ENCODE data around the gene ARHGEF7. TPM values are rescaled to one million over a fixed set of nuclear protein-coding genes. Genes with fewer than 3 reads are reported as not detected.

The ARHGEF7 gene
- total RNA-seq, 2 donors from 2014 or later, result 49.5 to 53.5 TPM

DNA sequence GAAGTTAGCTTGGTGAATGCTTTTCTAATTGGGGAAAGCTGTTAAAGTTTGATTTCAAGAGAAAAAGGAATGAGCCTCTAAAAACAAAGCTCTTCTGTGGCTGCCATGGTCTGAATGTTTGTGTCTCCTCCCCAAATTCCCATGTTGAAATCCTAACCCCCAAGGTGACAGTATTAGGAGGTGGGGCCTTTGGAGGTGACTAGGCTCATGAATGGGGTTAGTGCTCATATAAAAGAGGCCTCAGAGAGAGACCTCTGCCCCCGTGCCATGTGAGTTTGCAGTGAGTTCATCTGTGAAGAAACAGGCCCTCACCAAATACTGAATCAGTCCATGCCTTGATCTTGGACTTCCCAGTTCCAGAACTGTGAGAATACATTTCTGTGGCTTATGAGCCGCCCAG is 56.5 kb downstream of the ARHGEF7 start:
- H3K4me3 Mint-ChIP-seq, result no peak overlapping the region
- TF ChIP-seq, protein P1, sequence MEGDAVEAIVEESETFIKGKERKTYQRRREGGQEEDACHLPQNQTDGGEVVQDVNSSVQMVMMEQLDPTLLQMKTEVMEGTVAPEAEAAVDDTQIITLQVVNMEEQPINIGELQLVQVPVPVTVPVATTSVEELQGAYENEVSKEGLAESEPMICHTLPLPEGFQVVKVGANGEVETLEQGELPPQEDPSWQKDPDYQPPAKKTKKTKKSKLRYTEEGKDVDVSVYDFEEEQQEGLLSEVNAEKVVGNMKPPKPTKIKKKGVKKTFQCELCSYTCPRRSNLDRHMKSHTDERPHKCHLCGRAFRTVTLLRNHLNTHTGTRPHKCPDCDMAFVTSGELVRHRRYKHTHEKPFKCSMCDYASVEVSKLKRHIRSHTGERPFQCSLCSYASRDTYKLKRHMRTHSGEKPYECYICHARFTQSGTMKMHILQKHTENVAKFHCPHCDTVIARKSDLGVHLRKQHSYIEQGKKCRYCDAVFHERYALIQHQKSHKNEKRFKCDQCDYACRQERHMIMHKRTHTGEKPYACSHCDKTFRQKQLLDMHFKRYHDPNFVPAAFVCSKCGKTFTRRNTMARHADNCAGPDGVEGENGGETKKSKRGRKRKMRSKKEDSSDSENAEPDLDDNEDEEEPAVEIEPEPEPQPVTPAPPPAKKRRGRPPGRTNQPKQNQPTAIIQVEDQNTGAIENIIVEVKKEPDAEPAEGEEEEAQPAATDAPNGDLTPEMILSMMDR (conservative IDR thresholded peaks at IDR 0.05), result no peak
- no peaks in the 10 kb centered on the region for H3K27me3 ChIP-seq (ENCODE audit: control insufficient read depth, insufficient read depth, low read length, poor library complexity, severe bottlenecking)
- H3K4me1 Mint-ChIP-seq, result peaks cover 2% of the 10 kb centered on the region
- H3K27ac Mint-ChIP-seq, result no peak overlapping the region
- H3K9me3 Mint-ChIP-seq, result peaks cover 7% of the 10 kb centered on the region
- H3K36me3 ChIP-seq (ENCODE audit: control insufficient read depth, insufficient read depth, low read length), result peaks cover 39% of the 10 kb centered on the region
- no peaks in the 10 kb centered on the region for H3K4me1 ChIP-seq (ENCODE audit: control insufficient read depth, insufficient read depth, low read length)
- no peak for DNase-seq
- peaks cover 33% of the 10 kb centered on the region for H3K36me3 Mint-ChIP-seq (ENCODE audit: low read depth)
- WGBS, 2 experiments (ENCODE audit: insufficient coverage in 1 of 2, insufficient read length in 1 of 2), result 91 to 95% methylated on average over 2 of the region's 2 CpGs
- H3K27ac ChIP-seq (ENCODE audit: low read depth, low read length), result no peak overlapping the region
- no peaks in the 10 kb centered on the region for H3K9me3 ChIP-seq (ENCODE audit: control insufficient read depth, low read length)
- H3K4me3 ChIP-seq (ENCODE audit: low read length), result no peak overlapping the region
- no peak overlapping the region for H3K9ac ChIP-seq (ENCODE audit: extremely low read depth, low read length, poor library complexity, severe bottlenecking)
- H3K27me3 Mint-ChIP-seq (ENCODE audit: insufficient read depth), result no peaks in the 10 kb centered on the region

DNA sequence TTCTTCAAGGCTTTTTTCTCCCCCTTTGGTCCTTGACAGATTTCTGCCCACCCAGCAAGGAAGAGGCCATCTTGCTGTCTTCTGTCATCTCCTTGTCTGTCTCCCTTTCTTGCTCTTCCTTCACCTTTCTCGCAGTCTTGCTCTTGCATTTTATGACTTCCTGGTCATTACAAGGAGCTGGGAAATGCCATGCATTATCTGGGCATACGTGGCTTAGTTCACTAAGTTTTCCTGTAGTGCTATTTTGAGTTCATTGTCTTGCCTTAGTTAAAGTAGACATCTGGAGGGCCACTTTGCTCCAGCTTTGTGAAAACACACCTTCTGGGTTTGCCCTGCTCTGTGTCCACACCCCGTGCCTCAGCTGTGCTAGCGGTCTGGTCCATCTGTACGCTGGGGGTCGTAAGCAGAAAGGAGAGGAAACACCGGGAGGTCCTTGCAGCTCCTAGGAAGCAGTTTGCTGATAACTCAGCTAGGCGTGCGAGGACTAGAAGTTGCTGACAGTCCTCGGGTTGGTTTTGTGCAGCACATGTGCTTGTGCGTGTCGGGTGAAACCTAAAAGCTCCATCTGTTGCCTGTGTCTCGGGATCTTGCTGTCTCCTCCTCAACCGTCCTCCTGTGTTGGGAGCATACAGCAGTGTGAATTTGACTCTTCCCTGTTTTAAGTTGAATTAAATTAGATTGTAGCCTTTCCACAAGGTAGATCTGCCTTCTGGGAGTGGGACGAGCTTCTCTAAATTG is 59.4 kb downstream of the ARHGEF7 start:
- peaks cover 32% of the 10 kb centered on the region for H3K36me3 ChIP-seq (ENCODE audit: control insufficient read depth, insufficient read depth, low read length)
- TF ChIP-seq, protein P1 (conservative IDR thresholded peaks at IDR 0.05), result no peak
- H3K9ac ChIP-seq (ENCODE audit: extremely low read depth, low read length, poor library complexity, severe bottlenecking), result no peak overlapping the region
- H3K27me3 ChIP-seq (ENCODE audit: control insufficient read depth, insufficient read depth, low read length, poor library complexity, severe bottlenecking), result no peaks in the 10 kb centered on the region
- Mint-ChIP-seq H3K27ac (no peak overlapping the region), H3K9me3 (no peaks in the 10 kb centered on the region), H3K27me3 (ENCODE audit: insufficient read depth) (no peaks in the 10 kb centered on the region), H3K4me1 (peaks cover 2% of the 10 kb centered on the region), H3K36me3 (ENCODE audit: low read depth) (peaks cover 20% of the 10 kb centered on the region), H3K4me3 (no peak overlapping the region)
- H3K4me3 ChIP-seq (ENCODE audit: low read length), result no peak overlapping the region
- 94 to 97% methylated on average over 14 to 15 of the region's 15 CpGs for WGBS, 2 experiments (ENCODE audit: insufficient coverage in 1 of 2, insufficient read length in 1 of 2)
- no peak for DNase-seq
- H3K9me3 ChIP-seq (ENCODE audit: control insufficient read depth, low read length), result no peaks in the 10 kb centered on the region
- H3K4me1 ChIP-seq (ENCODE audit: control insufficient read depth, insufficient read depth, low read length), result no peaks in the 10 kb centered on the region
- H3K27ac ChIP-seq (ENCODE audit: low read depth, low read length), result no peak overlapping the region

DNA sequence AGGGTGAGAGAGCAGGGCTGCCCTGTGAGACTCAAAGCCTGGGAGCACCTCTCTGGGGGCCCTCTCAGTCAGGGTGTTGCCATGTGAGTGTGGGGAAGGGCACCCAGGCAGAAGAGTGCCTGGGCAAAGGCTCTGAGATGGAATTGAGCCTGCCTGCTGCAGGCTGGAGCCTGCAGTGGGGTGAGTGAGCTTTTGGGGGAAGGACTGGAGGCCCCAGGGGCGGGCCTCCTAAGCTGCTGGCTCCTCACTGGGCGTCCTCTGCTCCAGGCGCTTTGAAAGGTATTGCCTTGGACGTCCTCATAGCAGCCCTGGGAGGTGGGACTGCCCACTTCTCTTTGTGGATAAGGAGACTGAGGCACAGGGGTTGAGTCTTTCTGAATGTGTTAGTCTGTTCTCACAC is 60.3 kb downstream of the ARHGEF7 start:
- Mint-ChIP-seq H3K4me1 (peaks cover 2% of the 10 kb centered on the region), H3K36me3 (ENCODE audit: low read depth) (peaks cover 15% of the 10 kb centered on the region), H3K27ac (peak overlapping the region; percentile 41), H3K4me3 (no peak overlapping the region), H3K9me3 (no peaks in the 10 kb centered on the region), H3K27me3 (ENCODE audit: insufficient read depth) (no peaks in the 10 kb centered on the region)
- Histone ChIP-seq H3K27me3 (ENCODE audit: control insufficient read depth, insufficient read depth, low read length, poor library complexity, severe bottlenecking) (no peaks in the 10 kb centered on the region), H3K27ac (ENCODE audit: low read depth, low read length) (no peak overlapping the region), H3K36me3 (ENCODE audit: control insufficient read depth, insufficient read depth, low read length) (peaks cover 26% of the 10 kb centered on the region), H3K9me3 (ENCODE audit: control insufficient read depth, low read length) (no peaks in the 10 kb centered on the region), H3K4me1 (ENCODE audit: control insufficient read depth, insufficient read depth, low read length) (no peaks in the 10 kb centered on the region), H3K4me3 (ENCODE audit: low read length) (no peak overlapping the region), H3K9ac (ENCODE audit: extremely low read depth, low read length, poor library complexity, severe bottlenecking) (no peak overlapping the region)
- DNase-seq, result no peak
- TF ChIP-seq, protein P1 (conservative IDR thresholded peaks at IDR 0.05), result no peak
- 70 to 87% methylated on average over 2 to 4 of the region's 4 CpGs for WGBS, 2 experiments (ENCODE audit: insufficient coverage in 1 of 2, insufficient read length in 1 of 2)
